Measurements from ENCODE around the gene CA7. TPM values are rescaled to one million over a fixed set of nuclear protein-coding genes. Genes with fewer than 3 reads are reported as not detected.

The CA7 gene
- total and polyA plus RNA-seq, 2 donors (not counting 3 experiments of a cell fraction or from before 2014, with no cell fraction given), result not detected

DNA sequence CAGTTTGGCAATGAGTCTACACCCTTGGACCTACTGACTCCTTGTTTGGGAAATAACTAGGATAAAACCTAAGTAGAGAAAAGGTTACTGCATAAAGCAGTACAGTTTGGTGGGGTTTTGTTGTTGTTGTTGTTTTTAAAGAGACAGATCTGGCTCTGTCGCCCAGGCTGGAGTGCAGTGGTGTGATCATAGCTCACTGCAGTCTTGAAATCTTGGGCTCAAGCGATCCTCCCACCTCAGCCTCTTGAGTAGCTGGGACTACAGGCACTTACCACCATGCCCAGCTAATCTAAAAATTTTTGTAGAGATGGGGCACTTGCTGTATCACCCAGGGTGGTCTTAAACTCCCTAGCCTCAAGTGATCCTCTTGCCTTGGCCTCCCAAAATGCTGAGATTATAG, 37.3 kb downstream of the CA7 start:
- ChIA-PET CTCF (interaction anchor here (1.5 to 3.4 kb wide), 9 partner anchors 8 to 273 kb away, joined by 3 to 18 read pairs (median 11); partner anchors contain the start of genes CES3 and NAE1), POLR2A (no interaction called here)
- no peak overlapping the region for H2AFZ ChIP-seq (ENCODE audit: low read depth, low read length)
- no peaks in the 10 kb centered on the region for H3K27me3 ChIP-seq (ENCODE audit: control insufficient read depth in 2 of 2, insufficient read depth in 2 of 2, low read length in 2 of 2)
- no TSS peak for BruUV-seq (replicated peaks)
- no peak overlapping the region for H3K9ac ChIP-seq (replicated peaks; ENCODE audit: extremely low read depth, insufficient read depth, low read length)
- no peak for DNase-seq (ENCODE audit: low read depth, low spot score)
- H3K36me3 ChIP-seq (ENCODE audit: control insufficient read depth in 2 of 2, extremely low read depth in 1 of 2, insufficient read depth in 2 of 2, low read length in 2 of 2), result peaks cover 3 to 9% of the 10 kb centered on the region in 2 experiments
- no peak overlapping the region for H3K4me2 ChIP-seq (ENCODE audit: insufficient read depth, low read length)
- no peaks in the 10 kb centered on the region for H3K79me2 ChIP-seq (ENCODE audit: control insufficient read depth, insufficient read depth, low read length)
- intact Hi-C loops (cut with micrococcal nuclease) (no loop called here), dilution Hi-C loops (cut with MboI; ENCODE audit: extremely low pct_ligation_motif_present, low sequenced_read_pairs) (no loop called here)
- no peaks in the 10 kb centered on the region for H3K9me1 ChIP-seq (replicated peaks; ENCODE audit: control insufficient read depth, extremely low read depth, insufficient read depth, low read length)
- no peak for TF ChIP-seq JUN (IDR thresholded peaks at IDR 0.05; ENCODE audit: borderline replicate concordance, insufficient read depth, insufficient read length, low read depth)
- no peak for TF ChIP-seq EZH2 (IDR thresholded peaks at IDR 0.05; ENCODE audit: borderline replicate concordance, low read depth, low read length, severe bottlenecking)
- H3K9me3 ChIP-seq (replicated peaks; ENCODE audit: control insufficient read depth, insufficient read depth, low read length), result no peaks in the 10 kb centered on the region
- peaks cover 7% of the 10 kb centered on the region for H3K4me1 ChIP-seq (ENCODE audit: control insufficient read depth, extremely low read depth, insufficient read depth, low read length)
- FAIRE-seq, result no peak
- no peak overlapping the region for H3K4me3 ChIP-seq (replicated peaks in 1 of 3; ENCODE audit: insufficient read depth in 1 of 3, low read depth in 1 of 3, low read length in 3 of 3)
- no peak overlapping the region for H3K27ac ChIP-seq (ENCODE audit: insufficient read depth, low read depth, low read length)
- H4K20me1 ChIP-seq (replicated peaks; ENCODE audit: control insufficient read depth, extremely low read depth, insufficient read depth, low read length), result peaks cover 1% of the 10 kb centered on the region

DNA sequence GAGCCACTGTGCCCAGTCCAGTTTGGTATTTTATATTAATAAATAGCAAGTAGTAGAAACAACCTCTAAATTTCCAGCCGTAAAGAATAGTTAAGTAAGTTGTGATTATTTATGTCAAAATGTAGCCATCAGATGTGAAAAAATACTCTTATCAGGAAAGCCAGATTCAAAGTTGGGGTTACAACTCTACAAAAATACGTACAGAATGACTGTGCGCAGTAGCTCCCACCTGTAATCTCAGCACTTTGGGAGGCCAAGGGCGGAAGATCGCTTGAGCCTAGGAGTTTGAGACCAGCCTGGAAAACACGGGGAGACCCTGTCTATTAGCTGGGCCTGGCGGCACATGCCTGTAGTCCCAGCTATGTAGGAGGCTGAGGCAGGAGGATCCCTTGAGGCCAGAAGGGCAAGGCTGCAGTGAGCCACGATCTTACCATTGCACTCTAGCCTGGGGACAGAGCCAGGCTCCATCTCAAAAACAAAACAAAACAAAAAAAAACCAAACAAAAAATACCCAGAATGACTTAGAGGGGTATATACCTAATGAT, 37.8 kb downstream of the CA7 start:
- Histone ChIP-seq H3K79me2 (ENCODE audit: control insufficient read depth, insufficient read depth, low read length) (no peaks in the 10 kb centered on the region), H3K27me3 (ENCODE audit: control insufficient read depth in 2 of 2, insufficient read depth in 2 of 2, low read length in 2 of 2) (no peaks in the 10 kb centered on the region), H3K9me1 (replicated peaks; ENCODE audit: control insufficient read depth, extremely low read depth, insufficient read depth, low read length) (no peaks in the 10 kb centered on the region), H3K9me3 (replicated peaks; ENCODE audit: control insufficient read depth, insufficient read depth, low read length) (no peaks in the 10 kb centered on the region), H4K20me1 (replicated peaks; ENCODE audit: control insufficient read depth, extremely low read depth, insufficient read depth, low read length) (peaks cover 4% of the 10 kb centered on the region), H3K4me2 (ENCODE audit: insufficient read depth, low read length) (no peak overlapping the region), H2AFZ (ENCODE audit: low read depth, low read length) (no peak overlapping the region), H3K4me3 (replicated peaks in 1 of 3; ENCODE audit: insufficient read depth in 1 of 3, low read depth in 1 of 3, low read length in 3 of 3) (no peak overlapping the region), H3K36me3 (ENCODE audit: control insufficient read depth in 2 of 2, extremely low read depth in 1 of 2, insufficient read depth in 2 of 2, low read length in 2 of 2) (peaks cover 3 to 9% of the 10 kb centered on the region in 2 experiments), H3K9ac (replicated peaks; ENCODE audit: extremely low read depth, insufficient read depth, low read length) (no peak overlapping the region), H3K4me1 (ENCODE audit: control insufficient read depth, extremely low read depth, insufficient read depth, low read length) (peaks cover 7% of the 10 kb centered on the region), H3K27ac (ENCODE audit: insufficient read depth, low read depth, low read length) (no peak overlapping the region)
- intact Hi-C loops (cut with micrococcal nuclease) (no loop called here), dilution Hi-C loops (cut with MboI; ENCODE audit: extremely low pct_ligation_motif_present, low sequenced_read_pairs) (no loop called here)
- BruUV-seq (replicated peaks), result TSS peak; percentile 20
- FAIRE-seq, result no peak
- ChIA-PET CTCF (interaction anchor here (1.5 to 3.4 kb wide), 9 partner anchors 8 to 273 kb away, joined by 3 to 18 read pairs (median 11); partner anchors contain the start of genes CES3 and NAE1), POLR2A (no interaction called here)
- TF ChIP-seq POLR2AphosphoS5 (IDR thresholded peaks at IDR 0.05; ENCODE audit: insufficient read depth, low read depth, low read length) (no peak), FOS (IDR thresholded peaks at IDR 0.05; ENCODE audit: borderline replicate concordance, insufficient read depth, low read length) (no peak)
- no peak for DNase-seq (ENCODE audit: low read depth, low spot score)
